Esophagus mucosa (tissue), 1 donor: ENCODE data around the gene TRPC6. TPM values are rescaled to one million over a fixed set of nuclear protein-coding genes. Genes with fewer than 3 reads are reported as not detected.
"Not testable (repeated sequence)": the region's sequence is repeated elsewhere in the genome, so short reads cannot be mapped to it uniquely, and the experiment has no call there.

Experiments used
- ATAC-seq: fragments of 200-7000 bp; cut with Tn5 transposase; one replicate; pipeline ENCODE4 v1.9.1; 2020
- total RNA-seq: library from RNA; stranded (reverse); gene quantifications from one replicate; pipeline ENCODE4 v1.2.4, GENCODE V29; 2023
- donor health status: DM: yes; HTN: yes; CAD: no.

Gene TRPC6
- total RNA-seq, 1 donor from 2014 or later, result 0.36 TPM

- no peak for ATAC-seq
Observed at GRCh38 chr11:101446238-101446637, 137.6 kb downstream of the TRPC6 start.

- ATAC-seq, result no peak
Observed at GRCh38 chr11:101445761-101446160, 138.0 kb downstream of the TRPC6 start.

- ATAC-seq, result no peak
Observed at GRCh38 chr11:101444851-101445250, 139.0 kb downstream of the TRPC6 start.

GRCh38 chr11:101444164-101444563 lies 139.6 kb downstream of the TRPC6 start:
- ATAC-seq, result no peak

- no peak for ATAC-seq
Observed at GRCh38 chr11:101442936-101443521, 140.8 kb downstream of the TRPC6 start.

- ATAC-seq, result no peak
Observed at GRCh38 chr11:101442171-101442570, 141.6 kb downstream of the TRPC6 start.

- no peak for ATAC-seq
Observed at GRCh38 chr11:101441747-101442146, 142.1 kb downstream of the TRPC6 start.

GRCh38 chr11:101439488-101439887 lies 144.3 kb downstream of the TRPC6 start:
- ATAC-seq, result no peak

- ATAC-seq, result not testable (repeated sequence)
Observed at GRCh38 chr11:101438708-101439107, 145.1 kb downstream of the TRPC6 start.

- no peak for ATAC-seq
Observed at GRCh38 chr11:101438126-101438525, 145.7 kb downstream of the TRPC6 start.

- ATAC-seq, result no peak
Observed at GRCh38 chr11:101436511-101437142, 147.2 kb downstream of the TRPC6 start.

GRCh38 chr11:101435408-101435973 lies 148.3 kb downstream of the TRPC6 start:
- ATAC-seq, result no peak

GRCh38 chr11:101434026-101434643 lies 149.7 kb downstream of the TRPC6 start:
- no peak for ATAC-seq

- no peak for ATAC-seq
Observed at GRCh38 chr11:101433151-101433550, 150.7 kb downstream of the TRPC6 start.

- ATAC-seq, result no peak
Observed at GRCh38 chr11:101429703-101430540, 153.9 kb downstream of the TRPC6 start.

- ATAC-seq, result peak; percentile 41
Observed at GRCh38 chr11:101428918-101429317, 154.9 kb downstream of the TRPC6 start.

GRCh38 chr11:101407324-101407723 lies 176.5 kb downstream of the TRPC6 start:
- ATAC-seq, result no peak
